SK-N-SH treated with all-trans-retinoic acid at 6 μM for 48 hours (cell line): ENCODE measurements around the gene U2SURP.
A peak's percentile ranks its signal among the peaks of the same experiment; 100 is the strongest.

ENCODE experiments used
- ATAC-seq: fragments of 200-7000 bp; cut with Tn5 transposase; 3 replicates; pipeline ENCODE4 v1.9.1; 2020; ENCODE audit warnings: mild to moderate bottlenecking, moderate library complexity
- ARNTL ChIP-seq: fragments of 450-650 bp; formaldehyde crosslinking; IDR thresholded peaks from 2 replicates; pipeline ENCODE4 v1.5.0; 2020; ENCODE audit warnings: low read depth, mild to moderate bottlenecking, moderate library complexity, borderline replicate concordance
- BACH2 ChIP-seq: fragments of 250-450 bp; sonication (Bioruptor Pico); IDR thresholded peaks from 2 replicates; pipeline ENCODE4 v1.9.0; 2021; ENCODE audit warnings: mild to moderate bottlenecking, borderline replicate concordance
- CREB5 ChIP-seq: fragments of 250-450 bp; sonication (Bioruptor Pico); IDR thresholded peaks from 2 replicates; pipeline ENCODE4 v1.5.1; 2020; ENCODE audit warnings: low read depth, mild to moderate bottlenecking, moderate library complexity
- CSDC2 ChIP-seq: fragments of 250-450 bp; sonication (Bioruptor Pico); IDR thresholded peaks from 2 replicates; pipeline ENCODE4 v1.5.0; 2020; ENCODE audit warnings: mild to moderate bottlenecking, moderate library complexity
- CSRNP3 ChIP-seq: fragments of 250-450 bp; sonication (Bioruptor Pico); IDR thresholded peaks from 2 replicates; pipeline ENCODE4 v1.5.1; 2021; ENCODE audit warnings: mild to moderate bottlenecking, moderate library complexity
- ESRRG ChIP-seq: fragments of 250-450 bp; sonication (Bioruptor Pico); IDR thresholded peaks from 2 replicates; pipeline ENCODE4 v1.6.1; 2021; ENCODE audit warnings: mild to moderate bottlenecking
- GLIS3 ChIP-seq: fragments of 250-450 bp; sonication (Bioruptor Pico); IDR thresholded peaks from 2 replicates; pipeline ENCODE4 v1.5.0; 2020; ENCODE audit warnings: mild to moderate bottlenecking, moderate library complexity
- ISL1 ChIP-seq: fragments of 250-450 bp; sonication (Bioruptor Pico); IDR thresholded peaks from 2 replicates; pipeline ENCODE4 v2.1.2; 2022; ENCODE audit warnings: mild to moderate bottlenecking, moderate library complexity
- OSR1 ChIP-seq: fragments of 250-450 bp; sonication (Bioruptor Pico); IDR thresholded peaks from 2 replicates; pipeline ENCODE4 v1.8.0; 2022; ENCODE audit warnings: moderate library complexity, mild to moderate bottlenecking, inconsistent platforms
- PPARA ChIP-seq: fragments of 250-450 bp; sonication (Bioruptor Pico); IDR thresholded peaks from 2 replicates; pipeline ENCODE4 v1.5.0; 2020; ENCODE audit warnings: mild to moderate bottlenecking, borderline replicate concordance
- RARB ChIP-seq: fragments of 250-450 bp; sonication (Bioruptor Pico); IDR thresholded peaks from 2 replicates; pipeline ENCODE4 v1.8.0; 2021; ENCODE audit warnings: mild to moderate bottlenecking, moderate library complexity
- SNAI2 ChIP-seq: fragments of 250-450 bp; sonication (Bioruptor Pico); IDR thresholded peaks from 2 replicates; pipeline ENCODE4 v1.5.0; 2020; ENCODE audit warnings: mild to moderate bottlenecking, moderate library complexity
- TCF4 ChIP-seq: fragments of 250-450 bp; sonication (Bioruptor Pico); IDR thresholded peaks from 2 replicates; pipeline ENCODE4 v1.8.0; 2021; ENCODE audit warnings: mild to moderate bottlenecking, moderate library complexity, borderline replicate concordance
- TOX ChIP-seq: fragments of 250-450 bp; sonication (Bioruptor Pico); IDR thresholded peaks from 2 replicates; pipeline ENCODE4 v1.8.0; 2021; ENCODE audit warnings: mild to moderate bottlenecking, moderate library complexity, borderline replicate concordance
- ZFP3 ChIP-seq: fragments of 250-450 bp; sonication (Bioruptor Pico); IDR thresholded peaks from 2 replicates; pipeline ENCODE4 v1.5.0; 2020; ENCODE audit warnings: mild to moderate bottlenecking, moderate library complexity
- ZFP30 ChIP-seq: fragments of 450-650 bp; formaldehyde crosslinking; IDR thresholded peaks from 2 replicates; pipeline ENCODE4 v1.5.0; 2022; ENCODE audit warnings: mild to moderate bottlenecking, moderate library complexity
- ZNF70 ChIP-seq: fragments of 450-650 bp; formaldehyde crosslinking; IDR thresholded peaks from 2 replicates; pipeline ENCODE4 v1.5.0; 2020; ENCODE audit warnings: mild to moderate bottlenecking, moderate library complexity
- ZNF8 ChIP-seq: fragments of 450-650 bp; formaldehyde crosslinking; IDR thresholded peaks from 2 replicates; pipeline ENCODE4 v1.5.0; 2020; ENCODE audit warnings: mild to moderate bottlenecking, moderate library complexity
- TF ChIP-seq, protein P1 (sequence below): fragments of 250-450 bp; sonication (Bioruptor Pico); IDR thresholded peaks from 2 replicates; pipeline ENCODE4 v1.8.0; 2020; ENCODE audit warnings: mild to moderate bottlenecking, moderate library complexity, borderline replicate concordance

U2SURP gene

DNA sequence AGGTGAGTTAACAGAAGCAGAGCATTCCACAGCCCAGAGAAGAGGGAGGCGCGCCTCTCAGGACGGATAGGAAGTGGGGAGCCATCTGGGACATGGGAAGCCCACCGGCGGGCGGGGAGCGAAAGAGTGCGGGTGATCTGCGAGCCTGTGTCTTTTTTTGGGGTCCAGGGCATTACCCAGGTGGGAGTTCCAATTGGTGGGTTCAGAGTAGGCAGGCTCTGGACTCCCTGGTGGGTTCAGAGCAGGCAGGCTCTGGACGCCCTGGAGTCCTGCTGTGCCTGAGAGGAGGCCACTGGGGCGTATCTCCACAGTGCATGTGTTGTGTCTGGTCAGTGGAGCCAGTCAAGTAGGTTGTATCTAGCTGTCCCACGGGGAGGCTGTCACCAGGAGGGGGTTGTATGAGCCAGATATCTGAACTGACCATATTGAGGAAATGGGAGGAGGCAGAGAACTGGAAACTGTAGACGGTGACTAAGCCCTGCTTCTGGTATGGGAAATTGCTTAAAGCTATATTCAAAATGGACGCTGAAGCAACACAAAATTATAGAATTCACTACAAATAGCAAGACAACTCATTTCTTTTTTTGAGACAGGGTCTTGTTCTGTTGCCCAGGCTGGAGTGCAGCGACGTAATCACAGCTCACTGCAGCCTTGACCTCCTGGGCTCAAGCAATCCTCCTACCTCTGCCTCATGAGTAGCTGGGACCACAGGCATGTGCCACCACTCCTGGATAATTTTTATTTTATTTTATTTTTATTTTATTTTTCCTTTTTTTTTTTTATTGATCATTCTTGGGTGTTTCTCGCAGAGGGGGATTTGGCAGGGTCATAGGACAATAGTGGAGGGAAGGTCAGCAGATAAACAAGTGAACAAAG, 83.7 kb downstream of the U2SURP start:
- peak; percentile 59 for ATAC-seq
- no peak for TF ChIP-seq CREB5 (CRISPR knock-in tag)
- TF ChIP-seq BACH2 (CRISPR knock-in tag) = no peak
- TF ChIP-seq ZFP3 (CRISPR knock-in tag) = no peak
- TF ChIP-seq PPARA (CRISPR knock-in tag) = no peak
- TF ChIP-seq, all 23 proteins: peak for 0

DNA sequence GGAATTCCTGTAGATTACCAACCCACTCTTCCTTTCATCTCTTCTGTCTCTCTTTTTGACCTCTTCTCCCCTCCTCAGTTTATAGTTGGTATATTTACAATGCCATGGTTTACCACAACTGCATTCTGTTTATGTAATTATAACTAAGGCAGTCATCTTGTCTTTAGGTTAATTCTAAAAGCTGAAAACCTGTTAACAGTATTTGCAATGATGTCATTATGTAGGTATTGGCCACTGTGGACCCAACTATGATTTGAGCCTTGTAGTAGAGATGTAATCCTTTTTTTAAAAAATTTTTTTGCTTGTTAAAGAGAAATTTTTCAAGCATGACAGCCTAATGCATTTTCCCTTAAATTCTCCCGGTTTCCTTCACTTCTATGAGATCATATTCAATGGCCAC, 87.5 kb downstream of the U2SURP start:
- TF ChIP-seq SNAI2 (CRISPR knock-in tag) (no peak), ESRRG (CRISPR knock-in tag) (no peak), ISL1 (no peak), ARNTL (CRISPR knock-in tag) (no peak), CSDC2 (no peak), PPARA (CRISPR knock-in tag) (no peak), TCF4 (CRISPR knock-in tag) (no peak), ZNF70 (CRISPR knock-in tag) (no peak), ZFP30 (CRISPR knock-in tag) (no peak), ZFP3 (CRISPR knock-in tag) (no peak), ZNF8 (CRISPR knock-in tag) (no peak)
- ATAC-seq = no peak

DNA sequence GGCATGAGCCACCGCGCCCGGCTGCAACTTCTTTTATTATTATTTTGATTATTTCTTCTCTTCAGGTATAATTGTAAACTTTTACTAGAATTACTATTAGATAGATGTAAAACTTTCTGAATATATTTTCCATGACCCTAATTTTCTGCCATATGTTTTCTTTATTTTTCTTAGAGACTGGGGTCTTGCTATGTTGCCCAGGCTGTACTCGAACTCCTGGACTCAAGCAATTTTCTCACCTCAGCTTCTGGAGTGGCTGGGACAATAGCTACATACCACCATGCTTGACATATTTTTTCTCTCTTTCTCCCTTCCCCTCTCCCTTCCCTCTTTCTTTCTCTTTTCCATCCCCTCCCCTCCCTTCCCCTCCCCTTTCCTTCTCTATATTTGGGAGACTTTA, 88.6 kb downstream of the U2SURP start:
- no peak for ATAC-seq
- TF ChIP-seq CSRNP3 (CRISPR knock-in tag) = no peak
- TF ChIP-seq, protein P1, sequence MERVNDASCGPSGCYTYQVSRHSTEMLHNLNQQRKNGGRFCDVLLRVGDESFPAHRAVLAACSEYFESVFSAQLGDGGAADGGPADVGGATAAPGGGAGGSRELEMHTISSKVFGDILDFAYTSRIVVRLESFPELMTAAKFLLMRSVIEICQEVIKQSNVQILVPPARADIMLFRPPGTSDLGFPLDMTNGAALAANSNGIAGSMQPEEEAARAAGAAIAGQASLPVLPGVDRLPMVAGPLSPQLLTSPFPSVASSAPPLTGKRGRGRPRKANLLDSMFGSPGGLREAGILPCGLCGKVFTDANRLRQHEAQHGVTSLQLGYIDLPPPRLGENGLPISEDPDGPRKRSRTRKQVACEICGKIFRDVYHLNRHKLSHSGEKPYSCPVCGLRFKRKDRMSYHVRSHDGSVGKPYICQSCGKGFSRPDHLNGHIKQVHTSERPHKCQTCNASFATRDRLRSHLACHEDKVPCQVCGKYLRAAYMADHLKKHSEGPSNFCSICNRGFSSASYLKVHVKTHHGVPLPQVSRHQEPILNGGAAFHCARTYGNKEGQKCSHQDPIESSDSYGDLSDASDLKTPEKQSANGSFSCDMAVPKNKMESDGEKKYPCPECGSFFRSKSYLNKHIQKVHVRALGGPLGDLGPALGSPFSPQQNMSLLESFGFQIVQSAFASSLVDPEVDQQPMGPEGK (CRISPR knock-in tag) = no peak
- no peak for TF ChIP-seq ARNTL (CRISPR knock-in tag)
- TF ChIP-seq ESRRG (CRISPR knock-in tag) = no peak
- TF ChIP-seq ISL1 = no peak
- TF ChIP-seq ZFP30 (CRISPR knock-in tag) = no peak
- TF ChIP-seq TOX (CRISPR knock-in tag) = no peak
- TF ChIP-seq GLIS3 (CRISPR knock-in tag) = no peak
- no peak for TF ChIP-seq CREB5 (CRISPR knock-in tag)
- TF ChIP-seq CSDC2 = no peak
- no peak for TF ChIP-seq RARB (CRISPR knock-in tag)
- TF ChIP-seq ZNF8 (CRISPR knock-in tag) = no peak
- TF ChIP-seq OSR1 = no peak
- TF ChIP-seq TCF4 (CRISPR knock-in tag) = no peak

- ATAC-seq = peak; percentile 74
- TF ChIP-seq ZNF70 (CRISPR knock-in tag) (no peak), PPARA (CRISPR knock-in tag) (no peak), ISL1 (no peak), SNAI2 (CRISPR knock-in tag) (no peak)
- TF ChIP-seq, all 23 proteins: peak for 0
These were observed 89.1 kb downstream of the U2SURP start for GRCh38 chr3:143090486-143090885.
